ENCODE data around the gene PTGIR.

DNA sequence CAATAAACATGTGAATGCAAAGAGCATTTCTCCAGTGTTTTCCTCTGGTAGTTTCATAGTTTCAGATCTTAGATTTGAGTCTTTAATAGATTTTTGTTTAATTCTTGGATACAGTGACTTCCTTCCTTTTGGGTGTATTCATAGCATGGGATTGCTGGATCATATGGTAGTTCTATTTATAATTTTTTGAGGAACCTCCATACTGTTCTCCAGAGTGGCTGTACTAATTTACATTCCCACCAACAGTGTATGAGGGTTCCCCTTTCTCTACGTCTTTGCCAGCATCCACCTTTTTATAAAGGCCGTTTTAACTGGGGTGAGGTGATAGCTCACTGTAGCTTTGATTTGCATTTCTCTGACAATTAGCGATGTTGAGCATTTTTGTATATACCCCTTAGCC is 33.0 kb downstream of the PTGIR start:
- TF ChIP-seq, protein P1, sequence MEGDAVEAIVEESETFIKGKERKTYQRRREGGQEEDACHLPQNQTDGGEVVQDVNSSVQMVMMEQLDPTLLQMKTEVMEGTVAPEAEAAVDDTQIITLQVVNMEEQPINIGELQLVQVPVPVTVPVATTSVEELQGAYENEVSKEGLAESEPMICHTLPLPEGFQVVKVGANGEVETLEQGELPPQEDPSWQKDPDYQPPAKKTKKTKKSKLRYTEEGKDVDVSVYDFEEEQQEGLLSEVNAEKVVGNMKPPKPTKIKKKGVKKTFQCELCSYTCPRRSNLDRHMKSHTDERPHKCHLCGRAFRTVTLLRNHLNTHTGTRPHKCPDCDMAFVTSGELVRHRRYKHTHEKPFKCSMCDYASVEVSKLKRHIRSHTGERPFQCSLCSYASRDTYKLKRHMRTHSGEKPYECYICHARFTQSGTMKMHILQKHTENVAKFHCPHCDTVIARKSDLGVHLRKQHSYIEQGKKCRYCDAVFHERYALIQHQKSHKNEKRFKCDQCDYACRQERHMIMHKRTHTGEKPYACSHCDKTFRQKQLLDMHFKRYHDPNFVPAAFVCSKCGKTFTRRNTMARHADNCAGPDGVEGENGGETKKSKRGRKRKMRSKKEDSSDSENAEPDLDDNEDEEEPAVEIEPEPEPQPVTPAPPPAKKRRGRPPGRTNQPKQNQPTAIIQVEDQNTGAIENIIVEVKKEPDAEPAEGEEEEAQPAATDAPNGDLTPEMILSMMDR (IDR thresholded peaks at IDR 0.05; ENCODE audit: poor library complexity): no peak
- TF ChIP-seq EZH2 (IDR thresholded peaks at IDR 0.05; ENCODE audit: borderline replicate concordance): no peak
